GM23338 (cell line): ENCODE data around the gene TNFRSF8. TPM values are rescaled to one million over a fixed set of nuclear protein-coding genes. Genes with fewer than 3 reads are reported as not detected.

Source experiments
- ATAC-seq: fragments of 200-7000 bp; cut with Tn5 transposase; 3 replicates; pipeline ENCODE4 v1.9.1; 2020
- DNase-seq: peaks from one replicate; pipeline ENCODE4 v3.0.0-alpha.2; 2015; ENCODE audit warnings: low spot score
- H2AFZ ChIP-seq: fragments of 200-600 bp; sonication (generic); 2 replicates; pipeline ENCODE4 v1.8.0; 2016; ENCODE audit warnings: antibody characterized with exemption, mild to moderate bottlenecking, moderate library complexity
- H3F3A ChIP-seq: fragments of 200-600 bp; sonication (generic); replicated peaks from 2 replicates; pipeline ENCODE4 v1.8.0; 2017; ENCODE audit warnings: antibody characterized with exemption, mixed run types, low read depth
- H3K27ac ChIP-seq: fragments of 200-600 bp; sonication (generic); 2 replicates; pipeline ENCODE4 v1.6.1; 2016; ENCODE audit warnings: low read depth
- H3K27me3 ChIP-seq: fragments of 200-600 bp; sonication (generic); 2 replicates; pipeline ENCODE4 v1.8.0; 2016; ENCODE audit warnings: mild to moderate bottlenecking, mixed run types, moderate library complexity; ENCODE audit not compliant: insufficient read depth
- H3K36me3 ChIP-seq: fragments of 200-600 bp; sonication (generic); 2 replicates; pipeline ENCODE4 v1.8.0; 2016; ENCODE audit warnings: mild to moderate bottlenecking; ENCODE audit not compliant: insufficient read depth
- H3K4me1 ChIP-seq: fragments of 200-600 bp; sonication (generic); 2 replicates; pipeline ENCODE4 v1.8.0; 2016; ENCODE audit warnings: mild to moderate bottlenecking, moderate library complexity; ENCODE audit not compliant: insufficient read depth
- H3K4me2 ChIP-seq: fragments of 200-600 bp; sonication (generic); 2 replicates; pipeline ENCODE4 v1.7.1; 2017; ENCODE audit warnings: mixed run types
- H3K4me3 ChIP-seq: fragments of 200-600 bp; sonication (generic); 2 replicates; pipeline ENCODE4 v1.6.1; 2016; ENCODE audit warnings: mixed run types
- H3K79me2 ChIP-seq: fragments of 200-600 bp; sonication (generic); replicated peaks from 2 replicates; pipeline ENCODE4 v1.8.0; 2017; ENCODE audit warnings: mild to moderate bottlenecking; ENCODE audit not compliant: insufficient read depth
- H3K9me2 ChIP-seq: fragments of 200-600 bp; sonication (generic); 2 replicates; pipeline ENCODE4 v1.8.0; 2017; ENCODE audit not compliant: insufficient read depth
- H4K20me1 ChIP-seq: fragments of 200-600 bp; sonication (generic); replicated peaks from 2 replicates; pipeline ENCODE4 v1.8.0; 2017; ENCODE audit warnings: mild to moderate bottlenecking; ENCODE audit not compliant: insufficient read depth
- H3K27ac Mint-ChIP-seq: 2 replicates; pipeline ENCODE4 v1.8.0; 2020; ENCODE audit warnings: inconsistent platforms, mild to moderate bottlenecking, moderate library complexity, mixed read lengths
- H3K27me3 Mint-ChIP-seq: 3 replicates; pipeline ENCODE4 v1.8.0; 2022; ENCODE audit warnings: low read depth, mild to moderate bottlenecking, moderate library complexity, mixed read lengths, inconsistent platforms; ENCODE audit not compliant: insufficient read depth, poor library complexity
- H3K36me3 Mint-ChIP-seq: 3 replicates; pipeline ENCODE4 v1.8.0; 2021; ENCODE audit warnings: low read depth, mild to moderate bottlenecking, inconsistent platforms, moderate library complexity, mixed read lengths
- H3K4me1 Mint-ChIP-seq: 3 replicates; pipeline ENCODE4 v1.8.0; 2020; ENCODE audit warnings: mild to moderate bottlenecking, inconsistent platforms, mixed read lengths
- H3K4me3 Mint-ChIP-seq: 3 replicates; pipeline ENCODE4 v1.8.0; 2021; ENCODE audit warnings: moderate library complexity, mild to moderate bottlenecking, inconsistent platforms, mixed read lengths
- H3K9me3 Mint-ChIP-seq: 3 replicates; pipeline ENCODE4 v1.8.0; 2020; ENCODE audit warnings: moderate library complexity, mild to moderate bottlenecking, inconsistent platforms, mixed read lengths
- CREB1 ChIP-seq: fragments of 250-450 bp; sonication (Bioruptor Pico); IDR thresholded peaks from 2 replicates; pipeline ENCODE4 v1.5.0; 2020; ENCODE audit warnings: low read depth, mild to moderate bottlenecking, moderate library complexity
- EZH2 ChIP-seq: fragments of 200-600 bp; sonication (generic); IDR thresholded peaks from one replicate; pipeline ENCODE4 v1.8.0; 2017; ENCODE audit warnings: antibody characterized with exemption, mild to moderate bottlenecking, low read depth; ENCODE audit not compliant: unreplicated experiment
- EZH2phosphoT487 ChIP-seq: fragments of 200-600 bp; sonication (generic); IDR thresholded peaks from one replicate; pipeline ENCODE4 v1.8.1; 2018; ENCODE audit warnings: antibody characterized with exemption; ENCODE audit not compliant: unreplicated experiment
- JUNB ChIP-seq: IDR thresholded peaks from one replicate; pipeline ENCODE4 v1.6.1; 2016; ENCODE audit warnings: antibody characterized with exemption; ENCODE audit not compliant: unreplicated experiment
- NANOG ChIP-seq: IDR thresholded peaks from 2 replicates; pipeline ENCODE4 v1.6.1; 2016; ENCODE audit warnings: antibody characterized with exemption, borderline replicate concordance
- POLR2AphosphoS5 ChIP-seq: IDR thresholded peaks from 2 replicates; pipeline ENCODE4 v1.6.1; 2016; ENCODE audit warnings: antibody characterized with exemption, low read depth
- STAT1 ChIP-seq: IDR thresholded peaks from one replicate; pipeline ENCODE4 v1.6.1; 2016; ENCODE audit warnings: antibody characterized with exemption; ENCODE audit not compliant: unreplicated experiment
- ZNF114 ChIP-seq: fragments of 250-450 bp; sonication (Bioruptor Pico); IDR thresholded peaks from 2 replicates; pipeline ENCODE4 v1.5.0; 2020; ENCODE audit warnings: mild to moderate bottlenecking, moderate library complexity
- ZNF331 ChIP-seq: fragments of 250-450 bp; sonication (Bioruptor Pico); IDR thresholded peaks from 2 replicates; pipeline ENCODE4 v1.5.0; 2020; ENCODE audit warnings: low read depth, mild to moderate bottlenecking, moderate library complexity
- polyA plus RNA-seq: library from polyadenylated mRNA; unstranded; fragments of >200 nt; fragmentation: Nextera tagmentation; extraction: Ambion mirVana; gene quantifications from 2 replicates; pipeline ENCODE4 v1.2.1, GENCODE V29; 2016
- total RNA-seq: library from RNA; depleted of rRNA; stranded (reverse); fragments of >200 nt; shearing (Covaris generic); gene quantifications from 2 replicates; pipeline ENCODE4 v1.2.3, GENCODE V29; 2014
- TF ChIP-seq, protein P1 (sequence below): IDR thresholded peaks from 2 replicates; pipeline ENCODE4 v1.6.1; 2016; ENCODE audit warnings: antibody characterized with exemption
- TF ChIP-seq, protein P2 (sequence below): IDR thresholded peaks from one replicate; pipeline ENCODE4 v1.6.1; 2018; ENCODE audit warnings: antibody characterized with exemption; ENCODE audit not compliant: unreplicated experiment
- TF ChIP-seq, protein P3 (sequence below): fragments of 250-450 bp; sonication (Bioruptor Pico); IDR thresholded peaks from 2 replicates; pipeline ENCODE4 v1.5.0; 2020; ENCODE audit warnings: mild to moderate bottlenecking, moderate library complexity
- TF ChIP-seq, protein P4 (sequence below), 2 experiments: fragments of 200-600 bp in 1 of 2; sonication (generic) in 1 of 2; conservative IDR thresholded peaks; 2 replicates each; pipeline versions ENCODE4 v1.5.1 to v1.6.1; 2016 to 2017; ENCODE audit warnings: antibody characterized with exemption in 2 of 2, low read depth in 2 of 2, mild to moderate bottlenecking in 2 of 2, moderate library complexity in 1 of 2

The TNFRSF8 gene
- total and polyA plus RNA-seq, 2 experiments from 2014 or later = 11.7 to 28.2 TPM

DNA sequence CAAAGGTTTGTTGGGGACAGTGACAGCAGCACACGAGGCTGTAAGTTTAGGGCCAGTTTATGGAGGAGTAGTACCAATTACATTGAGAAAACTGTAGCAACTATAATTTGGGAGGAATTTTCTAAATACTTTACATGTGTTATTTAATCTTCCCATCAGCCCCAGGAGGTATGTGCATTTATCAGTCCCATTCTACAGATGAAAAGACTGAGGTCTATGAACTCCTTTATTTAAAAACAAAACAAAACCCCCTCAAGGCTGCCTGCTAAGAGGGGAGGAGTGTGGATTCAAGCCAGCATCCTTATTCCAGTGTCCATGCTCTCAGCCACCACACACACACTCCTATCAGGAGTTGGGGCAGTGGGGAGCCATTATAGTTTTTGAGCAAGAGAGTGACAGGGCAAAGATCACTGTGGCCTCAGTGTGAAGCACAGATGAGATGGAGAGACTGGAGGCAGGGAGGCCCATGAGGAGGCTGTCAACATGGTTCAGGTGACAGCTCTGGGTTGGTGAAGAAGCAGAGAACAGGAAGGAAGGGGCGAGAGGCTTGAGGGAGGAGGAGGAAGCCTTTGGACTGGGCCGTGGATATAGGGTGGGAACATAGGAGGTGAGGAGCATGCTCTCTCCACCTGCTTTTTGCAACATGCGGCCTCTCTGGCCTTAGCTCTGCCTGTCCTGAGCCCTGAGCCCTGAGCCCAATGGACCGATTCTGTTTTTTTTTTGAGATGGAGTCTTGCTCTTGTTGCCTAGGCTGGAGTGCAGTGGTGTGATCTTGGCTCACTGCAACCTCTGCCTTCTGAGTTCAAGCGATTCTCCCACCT lies 113.4 kb downstream of the TNFRSF8 start:
- H3K4me1 Mint-ChIP-seq = peaks cover 22% of the 10 kb centered on the region
- no peak overlapping the region for H3K27ac ChIP-seq

More for the DNA sequence above, 113.4 kb downstream of the TNFRSF8 start:
- Histone ChIP-seq H3F3A (no peaks in the 10 kb centered on the region), H2AFZ (no peak overlapping the region), H3K4me3 (no peak overlapping the region), H3K36me3 (no peaks in the 10 kb centered on the region), H3K4me2 (no peak overlapping the region), H3K4me1 (peaks cover 9% of the 10 kb centered on the region; the same call in 1 of the 2 replicates), H3K27me3 (no peaks in the 10 kb centered on the region), H3K79me2 (no peaks in the 10 kb centered on the region), H4K20me1 (no peaks in the 10 kb centered on the region), H3K9me2 (no peaks in the 10 kb centered on the region)
- TF ChIP-seq, protein P1, sequence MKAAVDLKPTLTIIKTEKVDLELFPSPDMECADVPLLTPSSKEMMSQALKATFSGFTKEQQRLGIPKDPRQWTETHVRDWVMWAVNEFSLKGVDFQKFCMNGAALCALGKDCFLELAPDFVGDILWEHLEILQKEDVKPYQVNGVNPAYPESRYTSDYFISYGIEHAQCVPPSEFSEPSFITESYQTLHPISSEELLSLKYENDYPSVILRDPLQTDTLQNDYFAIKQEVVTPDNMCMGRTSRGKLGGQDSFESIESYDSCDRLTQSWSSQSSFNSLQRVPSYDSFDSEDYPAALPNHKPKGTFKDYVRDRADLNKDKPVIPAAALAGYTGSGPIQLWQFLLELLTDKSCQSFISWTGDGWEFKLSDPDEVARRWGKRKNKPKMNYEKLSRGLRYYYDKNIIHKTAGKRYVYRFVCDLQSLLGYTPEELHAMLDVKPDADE = no peak
- TF ChIP-seq POLR2AphosphoS5 (no peak), JUNB (no peak), CREB1 (CRISPR knock-in tag) (no peak), NANOG (no peak), ZNF114 (no peak), EZH2phosphoT487 (no peak), EZH2 (no peak), STAT1 (no peak), ZNF331 (CRISPR knock-in tag) (no peak)
- TF ChIP-seq, protein P2, sequence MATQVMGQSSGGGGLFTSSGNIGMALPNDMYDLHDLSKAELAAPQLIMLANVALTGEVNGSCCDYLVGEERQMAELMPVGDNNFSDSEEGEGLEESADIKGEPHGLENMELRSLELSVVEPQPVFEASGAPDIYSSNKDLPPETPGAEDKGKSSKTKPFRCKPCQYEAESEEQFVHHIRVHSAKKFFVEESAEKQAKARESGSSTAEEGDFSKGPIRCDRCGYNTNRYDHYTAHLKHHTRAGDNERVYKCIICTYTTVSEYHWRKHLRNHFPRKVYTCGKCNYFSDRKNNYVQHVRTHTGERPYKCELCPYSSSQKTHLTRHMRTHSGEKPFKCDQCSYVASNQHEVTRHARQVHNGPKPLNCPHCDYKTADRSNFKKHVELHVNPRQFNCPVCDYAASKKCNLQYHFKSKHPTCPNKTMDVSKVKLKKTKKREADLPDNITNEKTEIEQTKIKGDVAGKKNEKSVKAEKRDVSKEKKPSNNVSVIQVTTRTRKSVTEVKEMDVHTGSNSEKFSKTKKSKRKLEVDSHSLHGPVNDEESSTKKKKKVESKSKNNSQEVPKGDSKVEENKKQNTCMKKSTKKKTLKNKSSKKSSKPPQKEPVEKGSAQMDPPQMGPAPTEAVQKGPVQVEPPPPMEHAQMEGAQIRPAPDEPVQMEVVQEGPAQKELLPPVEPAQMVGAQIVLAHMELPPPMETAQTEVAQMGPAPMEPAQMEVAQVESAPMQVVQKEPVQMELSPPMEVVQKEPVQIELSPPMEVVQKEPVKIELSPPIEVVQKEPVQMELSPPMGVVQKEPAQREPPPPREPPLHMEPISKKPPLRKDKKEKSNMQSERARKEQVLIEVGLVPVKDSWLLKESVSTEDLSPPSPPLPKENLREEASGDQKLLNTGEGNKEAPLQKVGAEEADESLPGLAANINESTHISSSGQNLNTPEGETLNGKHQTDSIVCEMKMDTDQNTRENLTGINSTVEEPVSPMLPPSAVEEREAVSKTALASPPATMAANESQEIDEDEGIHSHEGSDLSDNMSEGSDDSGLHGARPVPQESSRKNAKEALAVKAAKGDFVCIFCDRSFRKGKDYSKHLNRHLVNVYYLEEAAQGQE = no peak
- TF ChIP-seq, protein P3, sequence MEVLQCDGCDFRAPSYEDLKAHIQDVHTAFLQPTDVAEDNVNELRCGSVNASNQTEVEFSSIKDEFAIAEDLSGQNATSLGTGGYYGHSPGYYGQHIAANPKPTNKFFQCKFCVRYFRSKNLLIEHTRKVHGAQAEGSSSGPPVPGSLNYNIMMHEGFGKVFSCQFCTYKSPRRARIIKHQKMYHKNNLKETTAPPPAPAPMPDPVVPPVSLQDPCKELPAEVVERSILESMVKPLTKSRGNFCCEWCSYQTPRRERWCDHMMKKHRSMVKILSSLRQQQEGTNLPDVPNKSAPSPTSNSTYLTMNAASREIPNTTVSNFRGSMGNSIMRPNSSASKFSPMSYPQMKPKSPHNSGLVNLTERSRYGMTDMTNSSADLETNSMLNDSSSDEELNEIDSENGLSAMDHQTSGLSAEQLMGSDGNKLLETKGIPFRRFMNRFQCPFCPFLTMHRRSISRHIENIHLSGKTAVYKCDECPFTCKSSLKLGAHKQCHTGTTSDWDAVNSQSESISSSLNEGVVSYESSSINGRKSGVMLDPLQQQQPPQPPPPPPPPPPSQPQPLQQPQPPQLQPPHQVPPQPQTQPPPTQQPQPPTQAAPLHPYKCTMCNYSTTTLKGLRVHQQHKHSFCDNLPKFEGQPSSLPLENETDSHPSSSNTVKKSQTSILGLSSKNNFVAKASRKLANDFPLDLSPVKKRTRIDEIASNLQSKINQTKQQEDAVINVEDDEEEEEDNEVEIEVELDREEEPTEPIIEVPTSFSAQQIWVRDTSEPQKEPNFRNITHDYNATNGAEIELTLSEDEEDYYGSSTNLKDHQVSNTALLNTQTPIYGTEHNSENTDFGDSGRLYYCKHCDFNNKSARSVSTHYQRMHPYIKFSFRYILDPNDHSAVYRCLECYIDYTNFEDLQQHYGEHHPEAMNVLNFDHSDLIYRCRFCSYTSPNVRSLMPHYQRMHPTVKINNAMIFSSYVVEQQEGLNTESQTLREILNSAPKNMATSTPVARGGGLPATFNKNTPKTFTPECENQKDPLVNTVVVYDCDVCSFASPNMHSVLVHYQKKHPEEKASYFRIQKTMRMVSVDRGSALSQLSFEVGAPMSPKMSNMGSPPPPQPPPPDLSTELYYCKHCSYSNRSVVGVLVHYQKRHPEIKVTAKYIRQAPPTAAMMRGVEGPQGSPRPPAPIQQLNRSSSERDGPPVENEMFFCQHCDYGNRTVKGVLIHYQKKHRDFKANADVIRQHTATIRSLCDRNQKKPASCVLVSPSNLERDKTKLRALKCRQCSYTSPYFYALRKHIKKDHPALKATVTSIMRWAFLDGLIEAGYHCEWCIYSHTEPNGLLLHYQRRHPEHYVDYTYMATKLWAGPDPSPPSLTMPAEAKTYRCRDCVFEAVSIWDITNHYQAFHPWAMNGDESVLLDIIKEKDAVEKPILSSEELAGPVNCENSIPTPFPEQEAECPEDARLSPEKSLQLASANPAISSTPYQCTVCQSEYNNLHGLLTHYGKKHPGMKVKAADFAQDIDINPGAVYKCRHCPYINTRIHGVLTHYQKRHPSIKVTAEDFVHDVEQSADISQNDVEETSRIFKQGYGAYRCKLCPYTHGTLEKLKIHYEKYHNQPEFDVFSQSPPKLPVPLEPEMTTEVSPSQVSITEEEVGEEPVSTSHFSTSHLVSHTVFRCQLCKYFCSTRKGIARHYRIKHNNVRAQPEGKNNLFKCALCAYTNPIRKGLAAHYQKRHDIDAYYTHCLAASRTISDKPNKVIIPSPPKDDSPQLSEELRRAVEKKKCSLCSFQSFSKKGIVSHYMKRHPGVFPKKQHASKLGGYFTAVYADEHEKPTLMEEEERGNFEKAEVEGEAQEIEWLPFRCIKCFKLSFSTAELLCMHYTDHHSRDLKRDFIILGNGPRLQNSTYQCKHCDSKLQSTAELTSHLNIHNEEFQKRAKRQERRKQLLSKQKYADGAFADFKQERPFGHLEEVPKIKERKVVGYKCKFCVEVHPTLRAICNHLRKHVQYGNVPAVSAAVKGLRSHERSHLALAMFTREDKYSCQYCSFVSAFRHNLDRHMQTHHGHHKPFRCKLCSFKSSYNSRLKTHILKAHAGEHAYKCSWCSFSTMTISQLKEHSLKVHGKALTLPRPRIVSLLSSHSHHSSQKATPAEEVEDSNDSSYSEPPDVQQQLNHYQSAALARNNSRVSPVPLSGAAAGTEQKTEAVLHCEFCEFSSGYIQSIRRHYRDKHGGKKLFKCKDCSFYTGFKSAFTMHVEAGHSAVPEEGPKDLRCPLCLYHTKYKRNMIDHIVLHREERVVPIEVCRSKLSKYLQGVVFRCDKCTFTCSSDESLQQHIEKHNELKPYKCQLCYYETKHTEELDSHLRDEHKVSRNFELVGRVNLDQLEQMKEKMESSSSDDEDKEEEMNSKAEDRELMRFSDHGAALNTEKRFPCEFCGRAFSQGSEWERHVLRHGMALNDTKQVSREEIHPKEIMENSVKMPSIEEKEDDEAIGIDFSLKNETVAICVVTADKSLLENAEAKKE (CRISPR knock-in tag) = no peak
- TF ChIP-seq, protein P4, sequence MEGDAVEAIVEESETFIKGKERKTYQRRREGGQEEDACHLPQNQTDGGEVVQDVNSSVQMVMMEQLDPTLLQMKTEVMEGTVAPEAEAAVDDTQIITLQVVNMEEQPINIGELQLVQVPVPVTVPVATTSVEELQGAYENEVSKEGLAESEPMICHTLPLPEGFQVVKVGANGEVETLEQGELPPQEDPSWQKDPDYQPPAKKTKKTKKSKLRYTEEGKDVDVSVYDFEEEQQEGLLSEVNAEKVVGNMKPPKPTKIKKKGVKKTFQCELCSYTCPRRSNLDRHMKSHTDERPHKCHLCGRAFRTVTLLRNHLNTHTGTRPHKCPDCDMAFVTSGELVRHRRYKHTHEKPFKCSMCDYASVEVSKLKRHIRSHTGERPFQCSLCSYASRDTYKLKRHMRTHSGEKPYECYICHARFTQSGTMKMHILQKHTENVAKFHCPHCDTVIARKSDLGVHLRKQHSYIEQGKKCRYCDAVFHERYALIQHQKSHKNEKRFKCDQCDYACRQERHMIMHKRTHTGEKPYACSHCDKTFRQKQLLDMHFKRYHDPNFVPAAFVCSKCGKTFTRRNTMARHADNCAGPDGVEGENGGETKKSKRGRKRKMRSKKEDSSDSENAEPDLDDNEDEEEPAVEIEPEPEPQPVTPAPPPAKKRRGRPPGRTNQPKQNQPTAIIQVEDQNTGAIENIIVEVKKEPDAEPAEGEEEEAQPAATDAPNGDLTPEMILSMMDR (conservative IDR thresholded peaks at IDR 0.05; ENCODE audit: low read depth in 2 of 2) = no peak
- ATAC-seq (no peak), DNase-seq (no peak)
- Mint-ChIP-seq H3K4me3 (no peak overlapping the region), H3K36me3 (no peaks in the 10 kb centered on the region; the same call in 2 of the 3 replicates), H3K27ac (no peak overlapping the region), H3K27me3 (peaks cover 10% of the 10 kb centered on the region), H3K9me3 (no peaks in the 10 kb centered on the region)
